Activated CD8-positive, alpha-beta memory T cell treated with anti-CD3 and anti-CD28 coated beads, Interleukin-2, amount 50 U/mL, for 4 hours (primary cell): ENCODE results near the gene MTF2.
"Not testable (repeated sequence)": the region's sequence is repeated elsewhere in the genome, so short reads cannot be mapped to it uniquely, and the experiment has no call there.

Source experiments
- DNase-seq: peaks from one replicate; pipeline ENCODE4 v3.0.0-alpha.2; 2020

MTF2 gene

DNA sequence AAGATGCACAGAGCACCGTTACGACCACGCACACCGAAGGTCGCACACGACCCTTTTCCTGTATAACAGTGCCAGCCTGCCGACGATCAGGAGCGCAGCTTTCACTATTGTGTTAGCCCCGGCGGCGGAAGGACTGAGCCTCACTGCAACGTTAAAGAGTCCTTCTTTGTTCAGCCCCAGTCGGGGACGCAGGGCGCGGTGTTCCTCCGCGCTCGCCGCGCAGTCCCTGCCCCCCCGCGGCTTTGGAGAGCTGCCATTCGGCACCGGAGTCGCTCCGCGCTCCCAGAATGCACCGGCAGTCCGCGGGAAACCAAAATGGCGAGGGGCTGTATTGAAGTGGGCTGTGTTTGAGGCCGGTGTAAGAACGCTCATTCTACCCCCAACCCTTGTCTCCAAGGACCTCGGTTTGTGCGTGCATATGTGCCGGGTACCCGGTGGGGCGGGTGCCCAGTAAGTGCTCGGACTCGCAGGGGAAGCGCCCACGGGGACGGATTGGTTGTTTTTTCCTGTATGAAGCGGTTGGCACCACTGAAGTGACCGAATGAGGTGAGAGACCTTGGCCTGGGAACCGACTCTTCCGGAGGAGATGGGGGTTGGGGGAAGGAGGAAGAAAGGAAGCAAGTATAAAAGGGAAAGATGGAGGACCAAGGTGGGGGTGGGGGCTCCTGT, at the start of gene MTF2:
TSS of gene MTF2 (plus strand) at position 298 of the 669 bp plus-strand sequence. CDS start at position 542, 244 bp downstream.
- DNase-seq: peak; percentile 95

DNA sequence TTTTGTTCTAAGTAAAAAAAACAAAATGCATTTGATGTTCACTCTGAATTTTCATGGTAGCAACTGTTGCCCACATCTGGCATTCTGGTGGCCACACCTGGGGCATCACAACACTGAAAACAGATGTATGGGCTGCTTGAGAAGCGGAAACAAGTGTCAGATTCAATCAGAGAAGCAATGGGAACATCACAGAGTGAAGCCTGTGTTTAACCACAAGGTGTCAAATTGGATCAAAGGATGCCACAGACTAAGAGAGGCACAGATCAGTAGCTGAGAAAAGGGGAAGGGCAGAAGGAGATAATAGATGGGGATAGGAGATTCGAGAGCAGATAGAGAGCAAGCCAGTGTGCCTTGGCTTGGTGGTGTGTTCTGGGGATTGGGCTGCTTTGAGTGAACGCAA, 49.8 kb upstream of the MTF2 start:
- no peak for DNase-seq

DNA sequence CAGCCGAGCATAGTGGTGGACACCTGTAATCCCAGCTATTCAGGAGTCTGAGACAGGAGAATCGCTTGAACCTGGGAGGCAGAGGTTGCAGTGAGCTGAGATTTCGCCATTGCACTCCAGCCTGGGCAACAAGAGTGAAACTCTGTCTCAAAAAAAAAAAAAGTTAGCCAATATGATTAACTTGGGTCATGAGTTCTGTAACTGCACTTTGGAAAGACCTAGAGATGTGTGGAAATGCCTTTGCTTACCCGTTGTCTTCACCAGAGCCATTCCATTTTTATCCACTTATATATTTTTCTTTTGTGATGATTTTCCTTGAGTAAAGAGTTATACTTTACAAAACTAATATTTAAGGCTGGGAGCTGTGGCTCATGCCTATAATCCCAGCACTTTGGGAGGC, 48.9 kb upstream of the MTF2 start:
- not testable (repeated sequence) for DNase-seq

DNA sequence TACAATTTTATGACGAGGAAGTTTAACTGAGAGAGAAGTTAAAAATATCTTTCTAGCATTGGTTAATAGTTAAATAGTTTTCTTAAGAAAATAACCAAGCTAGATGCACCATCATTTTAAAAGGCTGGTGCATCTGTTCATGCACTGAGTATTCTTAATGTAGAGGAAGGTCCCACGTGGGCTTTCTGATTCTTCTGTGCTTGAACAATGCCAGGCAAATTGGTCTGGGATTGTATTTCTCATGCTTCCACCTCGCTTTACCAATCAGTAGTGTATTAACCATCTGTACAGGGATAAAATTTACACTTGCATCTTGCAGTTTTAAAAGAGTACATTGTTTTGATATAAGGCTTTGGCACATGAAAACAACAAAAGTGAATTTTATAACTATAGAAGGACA, 47.4 kb upstream of the MTF2 start:
- DNase-seq: no peak

DNA sequence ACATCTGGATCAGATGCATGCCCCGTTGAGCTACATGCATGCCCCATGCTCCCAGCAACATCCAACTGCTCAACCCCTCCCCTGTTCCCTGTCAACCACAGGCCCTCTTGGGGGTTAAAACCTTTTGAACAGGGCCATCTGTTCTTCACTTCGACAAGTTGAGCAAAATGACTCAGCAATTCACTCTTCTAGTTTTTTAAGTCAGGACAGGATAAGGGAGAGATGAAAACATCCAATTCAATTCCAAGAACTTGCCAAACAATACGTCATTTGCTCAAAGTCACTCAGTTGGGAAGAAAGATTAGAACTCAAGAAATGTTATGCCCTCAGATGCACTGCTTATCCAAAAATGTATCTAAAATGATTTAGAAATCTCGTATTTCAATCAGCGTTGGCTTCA, 46.1 kb upstream of the MTF2 start:
- DNase-seq: no peak

DNA sequence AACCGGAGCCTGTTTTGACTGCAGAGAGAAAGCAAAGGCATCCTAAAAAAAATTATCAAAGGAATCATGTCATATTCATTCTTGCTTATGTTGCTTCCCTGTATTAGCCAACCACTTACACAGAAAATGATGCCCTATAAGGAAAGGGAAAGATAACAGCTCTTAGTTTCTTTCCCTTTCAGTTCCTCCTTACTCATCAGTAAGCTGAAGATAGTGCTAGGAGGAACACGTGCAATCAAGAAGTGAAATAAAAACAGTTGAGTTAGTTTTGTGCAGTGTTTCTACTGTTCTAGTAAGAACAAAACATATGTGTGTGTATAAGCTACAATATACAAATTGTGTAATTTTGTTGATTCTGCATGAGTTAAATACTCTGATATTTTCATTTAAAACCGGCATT, 45.3 kb upstream of the MTF2 start:
- no peak for DNase-seq

DNA sequence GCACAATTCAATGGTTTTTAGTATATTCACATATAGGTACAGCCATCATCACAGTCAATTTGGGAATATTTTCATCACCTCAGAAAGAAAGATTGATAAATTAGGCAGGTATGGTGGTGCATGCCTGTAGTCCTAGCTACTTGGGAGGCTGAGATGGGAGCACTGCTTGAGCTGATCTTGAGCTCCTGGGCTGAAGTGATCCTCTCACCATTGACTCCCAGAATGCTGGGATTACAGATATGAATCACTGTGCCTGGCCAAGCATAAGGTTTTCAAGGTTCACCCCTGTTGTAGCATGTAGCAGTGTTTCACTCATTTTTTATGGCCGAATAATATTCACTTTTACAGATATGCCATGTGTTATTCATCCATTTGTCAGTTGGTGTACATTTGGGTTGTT, 44.7 kb upstream of the MTF2 start:
- DNase-seq: no peak

DNA sequence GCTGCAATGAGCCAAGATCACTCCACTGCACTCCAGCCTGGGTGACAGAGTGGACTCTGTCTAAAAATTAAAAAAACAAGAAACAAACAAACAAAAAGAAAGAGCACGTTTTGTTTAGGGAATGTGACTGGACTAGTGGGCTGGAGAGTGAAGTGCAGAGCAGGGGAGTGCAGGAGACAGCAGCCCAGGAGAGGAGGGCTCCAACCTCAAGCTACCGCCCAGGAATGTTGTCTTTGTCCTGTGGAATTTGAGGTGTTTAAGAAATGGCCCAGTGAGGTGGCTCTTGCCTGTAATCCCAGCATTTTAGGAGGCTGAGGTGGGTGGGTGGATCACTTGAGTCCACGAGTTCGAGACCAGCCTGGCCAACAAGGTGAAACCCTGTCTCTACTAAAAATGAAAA, 42.4 kb upstream of the MTF2 start:
- no peak for DNase-seq

DNA sequence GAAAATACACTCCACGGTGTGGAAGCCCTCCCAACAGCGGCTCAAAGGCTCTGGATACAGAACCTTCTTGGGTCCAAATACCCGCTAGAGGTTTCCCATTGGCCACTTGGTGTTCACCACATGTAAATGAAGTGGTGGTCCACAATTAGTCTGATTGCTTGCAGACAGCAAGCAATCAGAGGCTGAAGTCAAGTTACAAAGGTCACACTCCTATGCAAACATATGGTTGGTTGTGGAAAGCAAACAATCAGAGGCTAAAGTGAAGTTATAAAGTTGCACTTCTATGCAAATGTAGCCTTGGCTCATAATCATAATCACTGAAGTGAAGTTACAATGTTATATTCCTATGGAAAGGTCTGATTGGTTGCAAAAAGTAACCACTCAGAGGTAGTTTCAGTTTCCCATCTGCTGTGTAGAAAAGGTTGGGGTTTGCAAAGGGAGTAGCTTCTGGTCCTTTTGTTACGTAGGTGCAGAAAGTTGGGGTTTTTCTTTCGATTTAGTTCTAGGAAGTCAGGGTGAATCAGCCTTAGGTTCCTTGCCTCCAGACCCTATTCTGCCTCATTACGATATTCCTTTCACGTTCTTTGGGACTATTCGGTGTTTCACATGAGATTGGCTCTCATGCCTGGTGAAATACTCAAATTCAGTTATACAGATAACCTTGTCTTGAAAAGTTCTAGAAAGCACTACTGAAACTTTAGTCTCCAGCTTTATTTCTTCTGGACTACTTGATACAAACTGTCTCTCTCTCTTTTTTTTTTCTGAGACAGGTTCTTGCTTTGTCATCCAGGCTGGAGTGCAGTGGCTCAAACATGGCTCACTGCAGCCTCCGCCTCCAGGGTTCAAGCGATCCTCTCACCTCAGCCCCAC, 36.7 kb upstream of the MTF2 start:
- DNase-seq: no peak

DNA sequence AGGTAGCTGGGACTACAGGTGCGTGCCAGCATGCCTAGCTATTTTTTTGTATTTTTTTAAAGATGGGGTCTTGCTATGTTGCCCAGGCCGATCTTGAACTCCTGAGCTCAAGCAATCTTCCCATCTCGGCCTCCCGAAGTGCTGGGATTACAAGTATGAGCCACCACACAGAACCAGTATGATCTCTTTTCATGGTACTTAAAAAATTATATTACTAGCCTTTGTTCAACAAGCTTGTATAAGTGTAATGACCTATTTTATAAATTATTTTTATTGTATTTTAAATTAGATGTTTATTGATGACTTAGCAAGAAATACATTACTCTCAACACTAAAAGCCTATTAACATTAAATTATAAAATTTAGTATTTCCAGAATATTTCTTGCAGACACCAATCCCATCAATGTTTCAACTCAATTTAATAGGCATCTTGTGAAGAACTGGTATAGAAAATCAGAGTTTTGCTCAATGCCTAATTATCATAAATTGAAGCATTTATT, 36.0 kb upstream of the MTF2 start:
- no peak for DNase-seq

DNA sequence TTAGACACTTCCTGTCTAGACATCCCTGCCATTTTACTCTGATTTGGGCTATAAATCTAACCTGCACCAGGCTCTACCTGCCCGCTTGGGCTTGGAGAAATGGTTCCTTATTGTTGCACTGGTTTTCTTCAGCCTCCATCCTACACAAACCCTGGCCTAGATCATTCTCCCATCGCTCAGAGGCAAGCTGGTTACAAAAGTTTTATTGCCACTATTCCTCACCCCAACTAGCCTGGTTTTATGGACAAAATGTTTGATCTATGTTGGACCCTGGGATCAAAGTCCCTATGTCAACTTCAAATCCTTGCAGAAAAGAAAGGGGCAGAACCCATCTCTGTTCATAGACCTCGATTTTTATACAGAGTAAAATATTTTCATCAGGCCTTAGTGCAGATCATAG, 31.5 kb upstream of the MTF2 start:
- DNase-seq: no peak

DNA sequence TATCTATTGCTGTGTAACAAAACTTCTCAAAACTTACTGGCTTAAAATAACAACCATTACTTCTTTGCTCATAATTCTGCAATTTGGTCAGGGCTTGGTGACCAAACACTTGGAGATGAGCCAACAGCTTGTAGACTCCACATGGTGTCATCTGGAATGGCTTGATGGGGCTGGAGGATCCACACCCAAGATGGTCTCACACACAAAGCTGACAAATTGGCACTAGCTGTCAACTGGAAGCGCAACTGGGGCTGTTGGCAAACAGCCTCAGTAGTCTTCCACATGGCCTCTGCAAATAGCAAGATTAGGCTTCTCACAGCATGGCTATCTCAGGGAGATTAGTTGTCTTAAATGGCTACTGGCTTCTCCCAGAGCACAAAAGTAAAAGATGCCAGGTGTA, 27.1 kb upstream of the MTF2 start:
- DNase-seq: no peak

DNA sequence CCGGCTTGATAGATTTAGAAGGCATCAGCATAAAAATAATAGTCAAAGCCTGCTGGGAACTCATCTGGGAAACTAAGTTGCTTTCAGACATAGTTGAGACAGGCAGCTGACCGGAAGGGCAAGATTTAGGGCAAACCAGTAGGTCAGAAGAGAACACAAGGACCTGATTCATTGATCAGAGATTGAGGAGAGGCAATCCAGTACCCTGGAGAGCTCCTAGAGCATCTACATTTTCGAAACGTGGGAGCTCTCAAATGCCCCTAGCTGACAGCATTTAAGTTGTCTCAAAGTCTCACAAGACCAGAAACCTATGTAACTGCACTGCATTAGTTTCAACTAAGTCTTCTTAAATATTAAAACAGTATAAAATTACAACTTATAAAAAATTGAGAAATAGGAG, 22.9 kb upstream of the MTF2 start:
- no peak for DNase-seq

DNA sequence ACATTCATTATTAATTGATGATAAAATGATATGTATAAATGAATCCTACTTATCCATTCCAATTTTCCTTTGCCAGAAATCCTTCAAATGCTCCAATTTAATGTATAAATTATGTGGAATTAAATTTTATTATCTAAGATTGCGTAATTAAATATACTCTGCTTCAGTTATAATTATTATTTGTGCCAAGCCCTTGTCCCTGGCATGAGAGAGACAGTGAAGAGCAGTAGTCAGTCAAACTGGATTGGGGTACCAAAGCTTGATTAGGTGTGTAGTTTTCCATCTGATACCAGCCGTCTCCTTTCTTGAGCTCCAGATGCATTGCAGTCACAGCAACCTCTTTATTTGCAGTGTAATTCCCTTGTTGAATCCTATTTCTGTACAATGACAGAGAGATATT, 22.4 kb upstream of the MTF2 start:
- DNase-seq: no peak

DNA sequence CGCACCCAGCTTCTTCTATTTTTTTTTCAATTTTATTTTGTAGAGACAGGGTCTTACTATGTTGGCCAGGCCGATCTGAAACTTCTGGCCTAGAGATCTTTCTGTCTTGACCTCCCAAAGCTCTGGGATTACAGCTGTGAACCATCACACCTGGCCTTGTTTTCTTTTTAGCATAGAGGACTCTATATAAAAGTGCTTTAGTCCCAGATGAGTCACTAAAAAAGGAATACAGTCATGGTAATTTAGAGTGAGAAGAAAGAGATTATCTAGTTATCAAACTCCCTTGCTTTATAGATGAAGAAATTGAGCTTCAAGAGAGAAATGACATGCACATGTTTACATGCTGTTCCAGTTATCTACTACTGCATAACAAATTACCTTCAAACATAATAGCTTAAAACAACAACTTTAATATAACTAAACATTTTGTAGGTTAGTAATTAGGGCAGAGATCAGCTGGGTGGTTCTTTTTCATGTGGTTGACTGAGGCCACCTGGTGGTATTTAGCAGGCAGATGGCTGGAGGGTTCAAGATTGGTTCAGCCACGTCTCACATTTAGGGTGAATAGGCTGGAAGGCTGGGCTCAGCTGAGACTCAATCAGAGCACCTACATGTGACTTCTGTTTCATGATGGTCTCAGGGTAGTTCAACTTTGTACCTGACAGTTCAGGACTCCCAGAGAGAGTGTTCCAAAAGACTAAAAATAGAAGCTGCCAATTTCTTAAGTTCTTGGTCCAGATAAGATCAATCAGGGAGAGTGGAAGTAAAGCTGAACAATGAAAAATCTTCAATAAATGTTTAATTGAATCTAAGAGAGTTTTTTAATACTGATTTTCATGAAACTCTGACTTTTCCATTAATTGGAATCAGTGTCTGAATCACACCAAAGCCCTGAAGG, 16.9 kb upstream of the MTF2 start:
- peak; percentile 23 for DNase-seq

DNA sequence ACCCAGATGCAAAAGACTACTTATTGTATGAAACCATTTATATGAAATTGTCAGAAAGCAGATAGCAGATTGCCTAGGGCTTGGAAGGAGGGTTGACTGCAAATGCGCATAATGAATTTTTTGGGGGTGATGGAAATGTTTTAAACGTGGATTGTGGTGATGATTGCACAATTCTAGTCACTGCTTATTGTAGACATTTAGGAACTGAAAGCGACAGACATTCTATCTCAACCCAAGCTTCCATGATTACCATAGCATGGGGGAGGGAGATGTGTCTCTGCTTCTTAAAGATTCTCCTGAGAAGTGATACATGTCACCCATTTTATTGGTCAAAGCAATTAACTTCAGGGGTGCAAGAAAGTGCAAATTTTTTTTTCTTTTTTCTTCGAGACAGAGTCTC, 2.8 kb upstream of the MTF2 start:
- DNase-seq: no peak

DNA sequence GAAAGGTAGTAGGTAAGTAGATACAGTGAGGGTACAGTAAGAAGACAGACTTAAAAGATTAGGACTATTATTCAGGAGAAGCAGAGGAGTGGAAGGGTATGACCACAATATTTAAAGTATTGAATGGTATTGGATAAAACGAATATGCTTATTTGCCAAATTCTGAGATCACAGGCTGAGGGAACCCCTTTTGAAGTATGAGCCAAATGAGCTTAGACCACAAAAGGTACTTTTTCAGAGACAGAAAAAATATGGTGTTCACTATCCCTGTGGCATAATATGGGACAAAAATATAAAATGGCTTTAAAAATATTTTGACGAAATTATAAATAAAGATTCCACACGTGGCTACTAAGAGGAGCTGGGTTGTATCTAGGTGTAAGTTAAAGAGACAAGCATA, 880 bp upstream of the MTF2 start:
- no peak for DNase-seq

DNA sequence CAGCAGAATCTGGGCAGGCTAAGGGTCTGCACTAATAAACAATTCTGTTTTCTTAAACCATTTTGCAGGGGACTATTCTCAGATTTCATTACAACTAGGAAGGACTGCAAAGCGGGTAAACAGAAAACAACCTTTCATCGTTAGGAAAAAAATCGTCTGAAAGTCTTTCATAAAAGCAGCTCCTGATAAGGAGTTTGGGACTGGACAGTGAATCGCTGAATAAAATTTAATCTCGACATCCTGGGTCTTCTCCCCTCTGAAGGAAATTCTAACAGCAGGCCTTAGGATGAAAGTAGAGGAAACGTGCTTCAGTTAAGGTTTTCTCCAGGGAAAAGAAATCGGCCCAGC, 471 bp upstream of the MTF2 start:
- DNase-seq: no peak

DNA sequence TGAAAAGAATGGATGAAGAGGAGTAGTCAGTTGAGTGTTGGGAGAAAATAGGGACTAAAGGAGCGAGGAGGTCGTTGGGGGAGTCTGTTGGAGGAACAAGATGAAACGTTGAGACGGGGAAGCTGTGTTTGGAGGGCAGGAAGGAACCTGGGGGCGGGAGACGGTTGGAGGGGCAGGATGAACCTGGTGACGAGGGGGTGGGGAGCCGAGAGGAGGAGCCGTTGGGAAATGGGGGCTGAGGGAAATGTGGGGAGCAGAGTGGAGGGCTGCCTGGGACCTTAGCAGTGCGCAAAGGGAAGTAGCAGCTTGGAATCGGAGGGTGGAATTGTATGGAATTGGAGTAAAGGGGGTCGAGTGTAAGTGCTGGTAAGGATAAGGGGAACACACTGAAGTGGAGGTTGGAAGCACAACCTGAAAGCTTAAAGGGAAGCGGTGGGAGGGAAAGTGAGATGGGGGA, 630 bp downstream of the MTF2 start:
- DNase-seq: peak; percentile 23

DNA sequence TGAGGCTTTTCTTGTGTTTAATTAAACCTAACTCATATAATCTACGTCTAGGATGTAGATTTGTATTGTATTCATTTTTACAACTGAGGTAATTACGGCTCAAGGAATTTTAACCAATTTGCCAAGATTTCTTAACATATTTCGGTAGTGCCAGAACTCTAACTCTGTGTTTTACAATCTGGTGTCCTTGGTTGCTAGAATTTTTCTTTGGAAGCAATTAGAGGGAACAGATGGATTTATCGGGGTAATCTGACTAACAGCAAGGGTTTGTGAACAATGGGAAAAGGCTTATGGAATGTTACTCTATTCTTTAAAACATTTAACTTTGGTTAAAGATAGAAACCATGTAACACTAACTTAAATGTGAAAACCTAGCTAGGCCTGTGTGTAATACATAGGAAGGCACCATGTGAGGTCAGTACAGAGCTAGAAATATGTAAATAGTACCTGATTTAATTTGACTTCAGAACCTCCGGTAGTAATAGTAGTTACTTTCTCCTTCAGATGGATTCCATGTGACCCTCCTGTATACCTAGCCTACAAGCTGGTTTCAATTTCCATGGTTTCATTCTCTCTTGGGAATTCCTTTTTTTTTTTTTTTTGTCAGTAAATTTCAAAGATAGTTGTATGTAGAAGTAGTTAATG, 1.2 kb downstream of the MTF2 start:
- no peak for DNase-seq

DNA sequence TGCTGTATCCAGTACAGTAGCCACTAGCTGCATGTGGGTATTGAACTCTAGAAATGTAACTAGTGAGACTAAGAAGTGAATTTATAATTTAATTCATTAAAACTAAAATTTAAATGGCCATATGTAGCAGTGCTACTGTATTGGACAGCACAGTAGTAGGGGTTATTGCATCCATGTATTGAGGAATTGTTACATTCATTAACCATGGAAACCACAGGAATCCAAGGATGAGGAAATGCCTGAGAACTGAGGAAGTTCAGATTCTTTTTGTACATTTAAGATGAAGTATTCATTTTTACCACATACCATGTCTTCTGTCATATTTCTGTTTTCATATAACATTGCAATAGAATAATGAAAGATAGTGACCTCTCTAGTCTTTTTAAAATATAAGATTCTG, 2.6 kb downstream of the MTF2 start:
- no peak for DNase-seq

DNA sequence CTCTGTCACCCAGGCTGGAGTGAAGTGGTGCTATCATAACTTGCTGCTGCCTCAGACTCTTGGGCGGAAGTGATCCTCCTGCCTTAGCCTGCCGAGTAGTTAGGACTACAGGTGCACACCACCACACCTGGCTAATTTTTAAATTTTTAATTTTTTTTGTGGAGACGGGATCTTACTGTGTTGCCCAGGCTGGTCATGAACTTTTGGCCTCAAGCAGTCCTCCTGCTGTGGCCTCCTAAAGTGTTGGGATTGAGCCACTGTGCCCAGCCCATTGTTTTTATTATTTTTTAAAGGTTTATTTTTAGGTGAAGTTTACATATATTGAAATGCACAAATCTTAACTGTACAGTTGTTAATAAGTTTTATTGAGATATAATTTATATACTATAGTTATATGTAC, 3.2 kb downstream of the MTF2 start:
- no peak for DNase-seq

DNA sequence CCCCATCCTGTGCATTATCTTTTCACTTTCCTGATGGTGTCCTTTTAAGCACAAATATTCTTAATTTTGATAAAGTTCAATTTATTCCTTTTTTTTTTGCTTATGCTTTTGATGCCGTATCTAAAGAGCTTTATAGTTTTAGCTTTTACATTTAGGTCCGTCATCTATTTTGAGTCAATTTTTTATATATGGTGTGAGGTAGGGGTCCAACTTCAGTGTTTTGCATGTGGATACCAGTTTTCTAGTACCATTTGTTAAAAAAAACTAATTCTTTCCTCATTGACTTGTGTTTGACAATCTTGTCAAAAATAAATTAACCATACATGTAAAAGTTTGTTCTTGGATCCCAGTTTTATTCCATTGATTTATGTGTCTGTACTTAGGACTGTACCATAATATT, 4.9 kb downstream of the MTF2 start:
- no peak for DNase-seq
